GM12878 (cell line): ENCODE data around the gene TMED6. TPM values are rescaled to one million over a fixed set of nuclear protein-coding genes. Genes with fewer than 3 reads are reported as not detected.

Experiments
- BACH1 ChIP-seq: fragments of 450-650 bp; IDR thresholded peaks from 2 replicates; pipeline ENCODE4 v1.6.1; 2017; ENCODE audit warnings: mild to moderate bottlenecking, borderline replicate concordance
- BHLHE40 ChIP-seq, 2 experiments: fragments of 450-650 bp in 1 of 2; IDR thresholded peaks; 2 replicates each; pipeline ENCODE4 v1.6.1; 2011 to 2017; ENCODE audit warnings: low read depth in 2 of 2, borderline replicate concordance in 1 of 2, improper control_type of control experiment in 1 of 2, low read length in 1 of 2, mild to moderate bottlenecking in 1 of 2
- CHD4 ChIP-seq: fragments of 200-600 bp; sonication (generic); IDR thresholded peaks from 2 replicates; pipeline ENCODE4 v1.6.1; 2016; ENCODE audit warnings: mild to moderate bottlenecking
- EGR1 ChIP-seq, 2 experiments: IDR thresholded peaks; 1 replicate in 1 of 2; 2 replicates in 1 of 2; pipeline ENCODE4 v1.6.1; 2011 to 2012; ENCODE audit warnings: low read depth in 2 of 2, low read length in 2 of 2, borderline replicate concordance in 1 of 2, mild to moderate bottlenecking in 1 of 2, moderate library complexity in 1 of 2
- GATAD2B ChIP-seq: fragments of 450-650 bp; conservative IDR thresholded peaks from 2 replicates; pipeline ENCODE4 v1.6.1; 2017; ENCODE audit warnings: low read depth, mild to moderate bottlenecking, moderate library complexity
- IKZF2 ChIP-seq, 2 experiments: fragments of 450-650 bp; IDR thresholded peaks; 2 replicates each; pipeline ENCODE4 v1.6.1; 2017; ENCODE audit warnings: mild to moderate bottlenecking in 2 of 2, moderate library complexity in 2 of 2
- JUNB ChIP-seq: IDR thresholded peaks from 2 replicates; pipeline ENCODE4 v1.6.1; 2016; ENCODE audit warnings: antibody characterized with exemption, mild to moderate bottlenecking
- KAT2A ChIP-seq: conservative IDR thresholded peaks from 2 replicates; pipeline ENCODE4 v1.6.1; 2011; ENCODE audit warnings: low read depth, low read length; ENCODE audit not compliant: control insufficient read depth
- MTA3 ChIP-seq: IDR thresholded peaks from 2 replicates; pipeline ENCODE4 v1.6.1; 2012; ENCODE audit warnings: low read length, inconsistent platforms, borderline replicate concordance
- SMC3 ChIP-seq: IDR thresholded peaks from 2 replicates; pipeline ENCODE4 v1.6.1; 2011; ENCODE audit warnings: low read length, improper control_type of control experiment, borderline replicate concordance
- SUPT20H ChIP-seq: IDR thresholded peaks from 2 replicates; pipeline ENCODE4 v1.6.1; 2011; ENCODE audit warnings: low read depth, mild to moderate bottlenecking, low read length, moderate library complexity, borderline replicate concordance; ENCODE audit not compliant: control insufficient read depth
- SUZ12 ChIP-seq: fragments of 200-600 bp; sonication (generic); IDR thresholded peaks from one replicate; pipeline ENCODE4 v1.6.1; 2018; ENCODE audit warnings: antibody characterized with exemption, mild to moderate bottlenecking; ENCODE audit not compliant: unreplicated experiment
- TCF3 ChIP-seq: IDR thresholded peaks from 2 replicates; pipeline ENCODE4 v1.6.1; 2012; ENCODE audit warnings: low read depth, mild to moderate bottlenecking, low read length, borderline replicate concordance; ENCODE audit not compliant: insufficient read depth
- ZNF384 ChIP-seq: IDR thresholded peaks from 2 replicates; pipeline ENCODE4 v1.6.1; 2012; ENCODE audit warnings: low read depth, mild to moderate bottlenecking, low read length, improper control_type of control experiment, borderline replicate concordance
- polyA plus RNA-seq, 11 experiments: library from polyadenylated mRNA; depleted of rRNA in 4 of 11; unstranded in 6 of 11; stranded (reverse) in 5 of 11; fragments of >200 nt; fragmentation: Nextera tagmentation in 4 of 11; fragmentation: Illumina TruSeq in 1 of 11; extraction: Ambion mirVana in 4 of 11; extraction: Trizol in 1 of 11; gene quantifications; 1 replicate in 1 of 11; 2 replicates in 10 of 11; pipeline versions ENCODE4 v1.2.1 to v1.2.3, GENCODE V29; 2011 to 2016; ENCODE audit warnings: inconsistent platforms in 2 of 11, missing spikeins in 2 of 11, low read depth in 1 of 11
- total RNA-seq, 4 experiments: library from RNA; depleted of rRNA in 3 of 4; stranded (reverse); fragments of >200 nt in 3 of 4; fragmentation: Illumina TruSeq in 1 of 4; extraction: Trizol in 1 of 4; gene quantifications; 2 replicates each; pipeline versions ENCODE4 v1.2.1 to v1.2.3, GENCODE V29; 2013 to 2021
- TF ChIP-seq, protein P1 (sequence below): fragments of 450-650 bp; conservative IDR thresholded peaks from 2 replicates; pipeline ENCODE4 v1.6.1; 2017; ENCODE audit warnings: mild to moderate bottlenecking, moderate library complexity
- TF ChIP-seq, protein P2 (sequence below): fragments of 450-650 bp; IDR thresholded peaks from 2 replicates; pipeline ENCODE4 v1.6.1; 2017; ENCODE audit warnings: mild to moderate bottlenecking, moderate library complexity
- TF ChIP-seq, protein P3 (sequence below): fragments of 450-650 bp; formaldehyde crosslinking; IDR thresholded peaks from 2 replicates; pipeline ENCODE4 v1.4.0; 2022; ENCODE audit warnings: mild to moderate bottlenecking, moderate library complexity

Gene TMED6
- total and polyA plus RNA-seq, 10 of the 15 experiments (the other 5 are each of a cell fraction or from before 2014, with no cell fraction given): 0.27 to 1.7 (median 0.78) TPM

DNA sequence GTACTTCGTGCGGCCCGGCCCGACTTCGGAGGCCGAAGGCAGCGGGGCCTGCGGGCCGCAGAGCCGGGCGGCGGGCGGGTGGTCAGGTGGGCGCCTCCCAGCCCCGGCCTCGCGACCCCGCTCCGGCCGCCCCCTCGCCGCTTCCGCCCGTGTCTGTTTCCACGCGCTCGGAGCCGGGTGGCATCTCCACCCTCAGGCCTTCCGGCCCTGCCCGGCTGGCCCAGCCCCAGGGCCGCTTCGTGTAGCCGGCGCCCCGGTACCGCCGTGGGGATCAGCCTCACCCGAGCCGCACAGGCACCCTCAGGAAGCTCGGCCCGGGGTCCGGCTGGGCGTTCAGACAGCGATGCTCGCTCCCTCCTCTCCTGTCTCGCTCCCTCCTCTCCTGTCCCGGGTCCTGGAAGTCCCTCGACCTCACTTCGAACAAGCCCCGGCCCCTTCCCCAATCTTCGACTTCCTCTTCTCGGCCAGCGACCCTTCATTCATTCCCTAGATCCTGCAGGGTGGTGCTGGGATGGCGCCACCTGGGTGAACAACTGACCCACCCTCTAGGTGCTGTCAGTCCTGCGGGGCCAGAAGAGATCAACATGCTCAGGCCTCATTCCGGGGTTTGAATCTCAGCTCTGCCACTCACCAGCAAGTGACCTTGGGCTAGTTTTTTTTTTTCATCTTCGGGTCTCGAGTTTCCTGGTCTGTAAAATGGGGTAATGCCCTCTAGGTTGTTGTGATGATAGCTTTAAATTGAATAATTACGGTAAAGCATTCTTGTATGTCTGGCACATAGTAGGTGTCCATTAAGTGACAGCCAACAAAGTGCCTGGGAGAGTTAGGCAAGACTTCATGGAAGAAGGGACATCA is 39.8 kb downstream of the TMED6 start (continued):
- TF ChIP-seq, protein P1, sequence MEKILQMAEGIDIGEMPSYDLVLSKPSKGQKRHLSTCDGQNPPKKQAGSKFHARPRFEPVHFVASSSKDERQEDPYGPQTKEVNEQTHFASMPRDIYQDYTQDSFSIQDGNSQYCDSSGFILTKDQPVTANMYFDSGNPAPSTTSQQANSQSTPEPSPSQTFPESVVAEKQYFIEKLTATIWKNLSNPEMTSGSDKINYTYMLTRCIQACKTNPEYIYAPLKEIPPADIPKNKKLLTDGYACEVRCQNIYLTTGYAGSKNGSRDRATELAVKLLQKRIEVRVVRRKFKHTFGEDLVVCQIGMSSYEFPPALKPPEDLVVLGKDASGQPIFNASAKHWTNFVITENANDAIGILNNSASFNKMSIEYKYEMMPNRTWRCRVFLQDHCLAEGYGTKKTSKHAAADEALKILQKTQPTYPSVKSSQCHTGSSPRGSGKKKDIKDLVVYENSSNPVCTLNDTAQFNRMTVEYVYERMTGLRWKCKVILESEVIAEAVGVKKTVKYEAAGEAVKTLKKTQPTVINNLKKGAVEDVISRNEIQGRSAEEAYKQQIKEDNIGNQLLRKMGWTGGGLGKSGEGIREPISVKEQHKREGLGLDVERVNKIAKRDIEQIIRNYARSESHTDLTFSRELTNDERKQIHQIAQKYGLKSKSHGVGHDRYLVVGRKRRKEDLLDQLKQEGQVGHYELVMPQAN: peak; percentile 54; the same call in 1 of the 2 replicates
- TF ChIP-seq BHLHE40 (IDR thresholded peaks at IDR 0.05; ENCODE audit: borderline replicate concordance in 1 of 2, low read depth in 2 of 2, low read length in 1 of 2): peak in 1 of 2 experiments; percentile 36; a peak in 1 of 4 replicates
- no peak for TF ChIP-seq CHD4
- TF ChIP-seq, protein P2, sequence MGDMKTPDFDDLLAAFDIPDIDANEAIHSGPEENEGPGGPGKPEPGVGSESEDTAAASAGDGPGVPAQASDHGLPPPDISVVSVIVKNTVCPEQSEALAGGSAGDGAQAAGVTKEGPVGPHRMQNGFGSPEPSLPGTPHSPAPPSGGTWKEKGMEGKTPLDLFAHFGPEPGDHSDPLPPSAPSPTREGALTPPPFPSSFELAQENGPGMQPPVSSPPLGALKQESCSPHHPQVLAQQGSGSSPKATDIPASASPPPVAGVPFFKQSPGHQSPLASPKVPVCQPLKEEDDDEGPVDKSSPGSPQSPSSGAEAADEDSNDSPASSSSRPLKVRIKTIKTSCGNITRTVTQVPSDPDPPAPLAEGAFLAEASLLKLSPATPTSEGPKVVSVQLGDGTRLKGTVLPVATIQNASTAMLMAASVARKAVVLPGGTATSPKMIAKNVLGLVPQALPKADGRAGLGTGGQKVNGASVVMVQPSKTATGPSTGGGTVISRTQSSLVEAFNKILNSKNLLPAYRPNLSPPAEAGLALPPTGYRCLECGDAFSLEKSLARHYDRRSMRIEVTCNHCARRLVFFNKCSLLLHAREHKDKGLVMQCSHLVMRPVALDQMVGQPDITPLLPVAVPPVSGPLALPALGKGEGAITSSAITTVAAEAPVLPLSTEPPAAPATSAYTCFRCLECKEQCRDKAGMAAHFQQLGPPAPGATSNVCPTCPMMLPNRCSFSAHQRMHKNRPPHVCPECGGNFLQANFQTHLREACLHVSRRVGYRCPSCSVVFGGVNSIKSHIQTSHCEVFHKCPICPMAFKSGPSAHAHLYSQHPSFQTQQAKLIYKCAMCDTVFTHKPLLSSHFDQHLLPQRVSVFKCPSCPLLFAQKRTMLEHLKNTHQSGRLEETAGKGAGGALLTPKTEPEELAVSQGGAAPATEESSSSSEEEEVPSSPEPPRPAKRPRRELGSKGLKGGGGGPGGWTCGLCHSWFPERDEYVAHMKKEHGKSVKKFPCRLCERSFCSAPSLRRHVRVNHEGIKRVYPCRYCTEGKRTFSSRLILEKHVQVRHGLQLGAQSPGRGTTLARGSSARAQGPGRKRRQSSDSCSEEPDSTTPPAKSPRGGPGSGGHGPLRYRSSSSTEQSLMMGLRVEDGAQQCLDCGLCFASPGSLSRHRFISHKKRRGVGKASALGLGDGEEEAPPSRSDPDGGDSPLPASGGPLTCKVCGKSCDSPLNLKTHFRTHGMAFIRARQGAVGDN: peak; percentile 63; the same call in 1 of the 2 replicates
- no peak for TF ChIP-seq BACH1
- no peak for TF ChIP-seq MTA3
- TF ChIP-seq EGR1 (IDR thresholded peaks at IDR 0.05; ENCODE audit: borderline replicate concordance in 1 of 2, low read depth in 2 of 2, low read length in 2 of 2): no peak
- TF ChIP-seq SUPT20H: no peak
- TF ChIP-seq IKZF2 (IDR thresholded peaks at IDR 0.05): no peak
- no peak for TF ChIP-seq KAT2A
- TF ChIP-seq SUZ12: no peak
- TF ChIP-seq, protein P3, sequence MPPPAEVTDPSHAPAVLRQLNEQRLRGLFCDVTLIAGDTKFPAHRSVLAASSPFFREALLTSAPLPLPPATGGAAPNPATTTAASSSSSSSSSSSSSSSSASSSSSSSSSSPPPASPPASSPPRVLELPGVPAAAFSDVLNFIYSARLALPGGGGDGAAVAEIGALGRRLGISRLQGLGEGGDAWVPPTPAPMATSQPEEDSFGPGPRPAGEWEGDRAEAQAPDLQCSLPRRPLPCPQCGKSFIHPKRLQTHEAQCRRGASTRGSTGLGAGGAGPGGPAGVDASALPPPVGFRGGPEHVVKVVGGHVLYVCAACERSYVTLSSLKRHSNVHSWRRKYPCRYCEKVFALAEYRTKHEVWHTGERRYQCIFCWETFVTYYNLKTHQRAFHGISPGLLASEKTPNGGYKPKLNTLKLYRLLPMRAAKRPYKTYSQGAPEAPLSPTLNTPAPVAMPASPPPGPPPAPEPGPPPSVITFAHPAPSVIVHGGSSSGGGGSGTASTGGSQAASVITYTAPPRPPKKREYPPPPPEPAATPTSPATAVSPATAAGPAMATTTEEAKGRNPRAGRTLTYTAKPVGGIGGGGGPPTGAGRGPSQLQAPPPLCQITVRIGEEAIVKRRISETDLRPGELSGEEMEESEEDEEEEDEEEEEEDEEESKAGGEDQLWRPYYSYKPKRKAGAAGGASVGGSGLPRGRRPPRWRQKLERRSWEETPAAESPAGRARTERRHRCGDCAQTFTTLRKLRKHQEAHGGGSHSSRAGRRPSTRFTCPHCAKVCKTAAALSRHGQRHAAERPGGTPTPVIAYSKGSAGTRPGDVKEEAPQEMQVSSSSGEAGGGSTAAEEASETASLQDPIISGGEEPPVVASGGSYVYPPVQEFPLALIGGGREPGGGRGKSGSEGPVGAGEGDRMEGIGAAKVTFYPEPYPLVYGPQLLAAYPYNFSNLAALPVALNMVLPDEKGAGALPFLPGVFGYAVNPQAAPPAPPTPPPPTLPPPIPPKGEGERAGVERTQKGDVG (CRISPR knock-in tag): no peak
- no peak for TF ChIP-seq JUNB
- TF ChIP-seq GATAD2B: 0 out of 2 replicates have a peak, but pooled peaks have one; percentile 79
- TF ChIP-seq ZNF384: no peak
- no peak for TF ChIP-seq SMC3
- TF ChIP-seq TCF3: no peak
